Activated T-helper 1 cell treated with anti-CD3 and anti-CD28 coated beads, Interleukin-2, amount 50 U/mL, for 16 hours (primary cell): ENCODE results near the gene PRSS21.

Experiments
- DNase-seq, 2 donors: peaks; one replicate each; pipeline ENCODE4 v3.0.0-alpha.2; 2020; ENCODE audit warnings: low read depth in 1 of 2, low spot score in 1 of 2

Gene PRSS21

GRCh38 chr16:2825049-2825742, 8.2 kb downstream of the PRSS21 start:
- no peak for DNase-seq

- DNase-seq = no peak
Observed at GRCh38 chr16:2825906-2826305, 8.9 kb downstream of the PRSS21 start.

GRCh38 chr16:2826591-2827373, 9.7 kb downstream of the PRSS21 start:
- DNase-seq = no peak

GRCh38 chr16:2827374-2827791, 10.3 kb downstream of the PRSS21 start:
- DNase-seq = no peak

GRCh38 chr16:2827831-2828520, 10.9 kb downstream of the PRSS21 start:
- DNase-seq = no peak

GRCh38 chr16:2828521-2828840, 11.4 kb downstream of the PRSS21 start:
- no peak for DNase-seq

GRCh38 chr16:2828876-2829430, 11.9 kb downstream of the PRSS21 start:
- DNase-seq = no peak

GRCh38 chr16:2829501-2830354, 12.7 kb downstream of the PRSS21 start, which contains the start of gene ZG16B:
Gene ZG16B, plus strand, starts transcription at chr16:2830303. Its CDS starts 139 bp downstream, at chr16:2830442.
- DNase-seq = no peak

- DNase-seq = no peak
Observed at GRCh38 chr16:2830355-2830695, 13.3 kb downstream of the PRSS21 start.

- DNase-seq = no peak
Observed at GRCh38 chr16:2831203-2831602, 14.2 kb downstream of the PRSS21 start.

- no peak for DNase-seq
Observed at GRCh38 chr16:2833776-2834175, 16.7 kb downstream of the PRSS21 start.

- DNase-seq = no peak
Observed at GRCh38 chr16:2834968-2835367, 17.9 kb downstream of the PRSS21 start.

GRCh38 chr16:2835638-2836493, 18.8 kb downstream of the PRSS21 start:
- DNase-seq = no peak

- no peak for DNase-seq
Observed at GRCh38 chr16:2836646-2837508, 19.8 kb downstream of the PRSS21 start.

GRCh38 chr16:2838928-2839327, 21.9 kb downstream of the PRSS21 start:
- DNase-seq = no peak

GRCh38 chr16:2839650-2840450, 22.8 kb downstream of the PRSS21 start:
- DNase-seq = no peak

- DNase-seq = no peak
Observed at GRCh38 chr16:2840914-2841313, 23.9 kb downstream of the PRSS21 start.

- no peak for DNase-seq
Observed at GRCh38 chr16:2841606-2842339, 24.7 kb downstream of the PRSS21 start.
